Measurements from ENCODE around the gene MICAL2.

Gene MICAL2

DNA sequence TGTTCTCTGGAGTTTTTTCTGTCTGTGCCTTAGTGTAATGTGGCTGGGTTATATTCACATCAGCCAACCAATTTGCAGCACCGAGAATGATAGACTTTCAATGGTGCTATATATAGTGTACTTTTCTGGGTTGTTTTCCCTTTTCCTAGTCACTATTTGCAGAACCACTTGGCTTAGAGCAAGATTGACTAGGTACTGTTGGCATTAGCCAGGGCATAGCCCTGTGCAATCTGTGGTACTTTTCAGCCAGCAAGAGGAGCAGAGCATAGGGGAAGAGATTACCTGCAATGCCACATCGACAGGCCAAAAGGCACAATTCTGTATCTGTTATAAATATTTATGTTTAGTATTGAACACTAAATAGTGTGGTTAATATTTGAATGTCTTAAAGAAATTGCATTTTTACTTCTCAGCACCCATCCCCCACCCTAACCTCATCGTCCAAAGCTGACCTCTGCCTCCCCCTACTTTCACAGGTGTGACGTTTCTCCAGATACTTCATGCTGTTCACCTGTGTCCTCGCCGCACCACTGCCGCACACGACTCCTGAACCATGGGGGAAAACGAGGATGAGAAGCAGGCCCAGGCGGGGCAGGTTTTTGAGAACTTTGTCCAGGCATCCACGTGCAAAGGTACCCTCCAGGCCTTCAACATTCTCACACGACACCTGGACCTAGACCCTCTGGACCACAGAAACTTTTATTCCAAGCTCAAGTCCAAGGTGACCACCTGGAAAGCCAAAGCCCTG, 51.4 kb downstream of the MICAL2 start:
- Mint-ChIP-seq H3K4me3 (no peak overlapping the region), H3K27ac (peak overlapping the region; percentile 90), H3K36me3 (ENCODE audit: low read depth) (peaks cover 47% of the 10 kb centered on the region), H3K27me3 (no peaks in the 10 kb centered on the region), H3K9me3 (no peaks in the 10 kb centered on the region), H3K4me1 (ENCODE audit: low read depth) (peaks cover 60% of the 10 kb centered on the region)
- intact Hi-C loops (cut with micrococcal nuclease) = no loop called here

DNA sequence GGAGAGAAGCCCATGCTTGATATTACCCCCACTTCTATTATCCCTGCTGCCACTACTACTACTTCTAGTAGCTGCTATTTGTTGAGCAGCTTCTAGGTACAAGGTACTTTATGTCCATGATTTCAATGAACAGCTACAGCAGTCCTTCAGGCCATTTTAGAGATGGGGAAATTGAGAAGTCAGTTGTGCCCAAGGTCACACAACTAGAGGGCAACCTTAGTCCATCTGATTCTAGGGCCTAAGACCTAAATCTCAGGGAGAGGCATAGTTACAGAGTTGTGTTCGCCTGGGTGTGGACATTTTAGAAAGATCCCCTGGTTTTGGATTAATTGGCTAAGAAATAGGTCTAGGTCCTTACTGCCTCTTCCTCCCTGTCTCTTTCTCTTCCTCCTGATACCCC, 52.3 kb downstream of the MICAL2 start:
- Mint-ChIP-seq H3K4me1 (ENCODE audit: low read depth) (peaks cover 59% of the 10 kb centered on the region), H3K9me3 (no peaks in the 10 kb centered on the region), H3K4me3 (no peak overlapping the region), H3K27ac (no peak overlapping the region), H3K36me3 (ENCODE audit: low read depth) (peaks cover 47% of the 10 kb centered on the region), H3K27me3 (no peaks in the 10 kb centered on the region)
- intact Hi-C loops (cut with micrococcal nuclease) = no loop called here

GRCh38 chr11:12163181-12163941, 53.0 kb downstream of the MICAL2 start:
- peaks cover 57% of the 10 kb centered on the region for H3K4me1 Mint-ChIP-seq (ENCODE audit: low read depth)
- H3K9me3 Mint-ChIP-seq = no peaks in the 10 kb centered on the region
- H3K27ac Mint-ChIP-seq = no peak overlapping the region
- intact Hi-C loops (cut with micrococcal nuclease) = no loop called here
- peaks cover 54% of the 10 kb centered on the region for H3K36me3 Mint-ChIP-seq (ENCODE audit: low read depth)
- no peak overlapping the region for H3K4me3 Mint-ChIP-seq
- H3K27me3 Mint-ChIP-seq = no peaks in the 10 kb centered on the region

DNA sequence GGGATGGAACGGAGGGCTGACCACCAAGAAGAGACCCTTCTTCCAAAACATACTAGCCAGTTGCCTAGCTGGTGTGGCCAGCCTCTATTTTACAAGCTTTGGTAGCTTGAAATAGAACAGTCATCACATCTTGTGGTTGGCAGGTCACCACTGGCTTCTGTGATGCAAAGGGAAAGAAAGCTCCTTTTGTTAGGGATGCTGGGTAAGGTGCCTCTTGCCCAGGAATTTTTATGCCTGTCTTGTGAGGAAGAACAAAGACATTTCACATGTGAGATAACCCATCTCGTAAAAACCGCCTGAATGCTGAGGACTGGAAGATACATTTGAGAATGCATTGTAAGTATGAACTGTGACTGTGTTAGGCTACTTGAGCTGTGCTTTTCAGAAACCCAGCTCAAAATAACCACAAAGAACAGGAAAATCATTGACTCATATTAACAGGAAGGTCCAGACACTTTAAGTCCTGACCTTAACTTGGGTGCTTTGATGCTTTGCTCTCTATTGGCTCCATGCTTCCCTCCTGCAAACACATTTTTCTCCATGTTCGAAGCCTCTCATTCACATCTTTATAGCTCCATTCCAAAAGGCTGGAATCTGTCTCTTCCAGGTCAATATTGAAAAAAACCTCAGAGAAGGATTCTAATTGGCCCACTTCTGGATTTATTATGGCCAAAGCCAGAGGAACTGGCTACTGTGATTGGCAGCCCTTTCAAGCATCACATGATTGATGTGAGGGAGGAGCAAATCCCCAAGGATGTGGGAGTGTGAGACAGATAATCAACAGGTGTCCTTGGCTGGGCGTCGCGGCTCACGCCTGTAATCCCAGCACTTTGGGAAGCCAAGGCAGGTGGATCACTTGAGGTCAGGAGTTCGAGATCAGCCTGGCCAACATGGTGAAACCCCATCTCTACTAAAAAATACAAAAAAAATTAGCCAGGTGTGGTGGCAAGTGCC, 53.9 kb downstream of the MICAL2 start:
- H3K4me3 Mint-ChIP-seq = no peak overlapping the region
- peaks cover 49% of the 10 kb centered on the region for H3K4me1 Mint-ChIP-seq (ENCODE audit: low read depth)
- H3K36me3 Mint-ChIP-seq (ENCODE audit: low read depth) = peaks cover 57% of the 10 kb centered on the region

DNA sequence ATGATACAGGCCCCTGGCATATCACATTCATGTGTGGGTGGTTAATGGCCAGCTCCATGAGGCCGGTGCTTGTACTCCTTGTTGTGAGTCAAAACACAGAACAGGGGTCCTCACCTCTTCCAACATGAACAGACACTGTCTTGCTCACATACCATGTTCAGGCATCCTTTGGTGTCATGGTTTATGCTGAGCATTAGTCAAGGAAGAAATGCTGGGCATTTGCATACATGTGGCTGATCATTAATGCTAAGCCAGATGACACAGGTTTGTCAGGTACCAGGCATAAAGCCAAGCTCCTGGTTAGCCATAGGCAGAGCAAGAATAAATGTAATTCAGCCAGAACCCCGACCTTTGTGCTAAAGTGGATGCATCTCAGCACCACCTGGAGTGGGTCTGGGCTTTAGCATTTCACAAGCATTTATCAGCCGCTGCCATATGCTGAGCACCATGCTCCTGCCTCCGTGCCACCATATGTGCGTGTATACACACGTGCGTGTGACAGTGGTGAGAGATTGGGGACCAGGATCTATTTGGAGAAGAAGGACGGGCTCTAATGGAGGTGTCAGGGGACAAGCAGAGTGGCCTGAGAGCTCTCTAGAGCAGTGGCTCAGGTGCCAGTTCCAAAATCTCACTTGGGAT, 55.0 kb downstream of the MICAL2 start:
- H3K27ac Mint-ChIP-seq = no peak overlapping the region
- H3K4me3 Mint-ChIP-seq = no peak overlapping the region
- peaks cover 39% of the 10 kb centered on the region for H3K4me1 Mint-ChIP-seq (ENCODE audit: low read depth)
- intact Hi-C loops (cut with micrococcal nuclease) = no loop called here
- H3K27me3 Mint-ChIP-seq = no peaks in the 10 kb centered on the region
- no peaks in the 10 kb centered on the region for H3K9me3 Mint-ChIP-seq
- H3K36me3 Mint-ChIP-seq (ENCODE audit: low read depth) = peaks cover 57% of the 10 kb centered on the region

More for the DNA sequence above, 53.9 kb downstream of the MICAL2 start:
- H3K27me3 Mint-ChIP-seq = no peaks in the 10 kb centered on the region
- no peak overlapping the region for H3K27ac Mint-ChIP-seq
- H3K9me3 Mint-ChIP-seq = no peaks in the 10 kb centered on the region
- intact Hi-C loops (cut with micrococcal nuclease) = no loop called here

DNA sequence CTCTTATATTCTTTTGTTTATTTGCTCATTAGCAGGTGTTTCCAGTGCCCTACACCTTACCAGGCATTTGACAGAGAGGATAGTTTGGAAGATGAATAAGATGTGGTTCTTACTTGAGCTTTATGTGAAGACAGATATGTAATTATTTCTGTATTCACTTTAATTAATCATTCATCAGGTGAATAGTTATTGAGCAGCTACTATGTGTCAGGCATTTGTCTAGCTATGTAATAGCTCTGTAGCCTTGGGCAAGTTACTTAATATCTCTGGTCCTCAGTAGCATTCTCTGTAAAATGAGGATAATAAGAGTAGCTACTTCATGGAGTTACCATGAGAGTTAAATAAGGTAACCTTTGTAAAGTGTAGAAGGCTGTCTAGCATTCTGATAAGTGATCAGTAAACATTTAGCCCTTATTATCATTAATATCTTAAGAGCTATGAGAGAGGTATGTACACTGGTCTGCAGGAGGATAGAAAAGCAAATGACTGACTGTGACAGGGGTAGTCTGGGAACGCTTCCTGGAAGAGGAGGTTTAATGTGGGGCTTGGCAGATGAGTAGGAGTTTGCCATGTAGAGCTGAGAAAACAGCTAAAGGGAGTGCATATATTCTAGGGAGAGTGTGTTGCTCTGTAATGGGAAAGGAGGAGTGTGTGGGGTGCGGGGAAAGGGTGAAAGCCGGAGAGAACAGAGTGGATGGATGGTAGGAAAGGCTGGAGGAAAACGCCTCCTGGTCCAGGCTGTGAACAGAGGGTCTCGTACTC, 56.1 kb downstream of the MICAL2 start:
- intact Hi-C loops (cut with micrococcal nuclease) = no loop called here
- Mint-ChIP-seq H3K27ac (peak overlapping the region; percentile 3), H3K27me3 (no peaks in the 10 kb centered on the region), H3K36me3 (ENCODE audit: low read depth) (peaks cover 57% of the 10 kb centered on the region), H3K9me3 (no peaks in the 10 kb centered on the region), H3K4me1 (ENCODE audit: low read depth) (peaks cover 40% of the 10 kb centered on the region), H3K4me3 (no peak overlapping the region)

- no peak overlapping the region for H3K4me3 Mint-ChIP-seq
- peaks cover 51% of the 10 kb centered on the region for H3K36me3 Mint-ChIP-seq (ENCODE audit: low read depth)
- peak overlapping the region; percentile 3 for H3K27ac Mint-ChIP-seq
- H3K9me3 Mint-ChIP-seq = no peaks in the 10 kb centered on the region
- H3K27me3 Mint-ChIP-seq = no peaks in the 10 kb centered on the region
- intact Hi-C loops (cut with micrococcal nuclease) = no loop called here
- peaks cover 44% of the 10 kb centered on the region for H3K4me1 Mint-ChIP-seq (ENCODE audit: low read depth)
These were observed 56.9 kb downstream of the MICAL2 start for GRCh38 chr11:12167061-12168000.

GRCh38 chr11:12168114-12168513, 57.7 kb downstream of the MICAL2 start:
- peaks cover 43% of the 10 kb centered on the region for H3K36me3 Mint-ChIP-seq (ENCODE audit: low read depth)
- intact Hi-C loops (cut with micrococcal nuclease) = no loop called here
- no peak overlapping the region for H3K4me3 Mint-ChIP-seq
- H3K4me1 Mint-ChIP-seq (ENCODE audit: low read depth) = peaks cover 44% of the 10 kb centered on the region
- H3K27ac Mint-ChIP-seq = no peak overlapping the region
- H3K27me3 Mint-ChIP-seq = no peaks in the 10 kb centered on the region
- H3K9me3 Mint-ChIP-seq = no peaks in the 10 kb centered on the region

- peaks cover 42% of the 10 kb centered on the region for H3K4me1 Mint-ChIP-seq (ENCODE audit: low read depth)
- no peaks in the 10 kb centered on the region for H3K27me3 Mint-ChIP-seq
- H3K9me3 Mint-ChIP-seq = no peaks in the 10 kb centered on the region
- H3K4me3 Mint-ChIP-seq = no peak overlapping the region
- intact Hi-C loops (cut with micrococcal nuclease) = no loop called here
- H3K36me3 Mint-ChIP-seq (ENCODE audit: low read depth) = peaks cover 26% of the 10 kb centered on the region
- no peak overlapping the region for H3K27ac Mint-ChIP-seq
These were observed 59.4 kb downstream of the MICAL2 start for GRCh38 chr11:12169822-12170221.

- peak overlapping the region; percentile 63 for H3K27ac Mint-ChIP-seq
- H3K27me3 Mint-ChIP-seq = no peaks in the 10 kb centered on the region
- no peak overlapping the region for H3K4me3 Mint-ChIP-seq
- intact Hi-C loops (cut with micrococcal nuclease) = no loop called here
- H3K9me3 Mint-ChIP-seq = no peaks in the 10 kb centered on the region
- H3K36me3 Mint-ChIP-seq (ENCODE audit: low read depth) = peaks cover 19% of the 10 kb centered on the region
- peaks cover 49% of the 10 kb centered on the region for H3K4me1 Mint-ChIP-seq (ENCODE audit: low read depth)
These were observed 60.1 kb downstream of the MICAL2 start for GRCh38 chr11:12170501-12170900.

DNA sequence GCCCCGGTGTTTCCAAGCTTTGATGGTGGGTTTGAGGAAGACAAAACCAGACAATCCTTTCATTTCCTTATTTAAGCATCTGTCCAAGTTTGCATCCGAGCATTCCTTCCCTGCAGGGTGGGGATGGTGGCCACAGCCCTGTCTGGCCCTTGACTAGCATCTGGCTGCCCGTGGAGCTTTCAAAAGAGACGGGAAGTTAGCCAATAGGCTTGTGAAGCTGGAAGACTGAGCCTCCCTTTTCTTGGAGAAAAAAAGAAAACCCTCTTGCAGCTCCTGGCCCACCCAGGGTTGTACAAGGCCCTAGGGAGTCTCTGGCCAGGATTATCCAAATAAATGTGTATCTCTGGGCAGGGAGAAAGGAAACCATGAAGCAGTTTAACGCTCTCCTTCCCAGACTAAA, 60.6 kb downstream of the MICAL2 start:
- Mint-ChIP-seq H3K36me3 (ENCODE audit: low read depth) (peaks cover 15% of the 10 kb centered on the region), H3K4me3 (no peak overlapping the region), H3K4me1 (ENCODE audit: low read depth) (peaks cover 54% of the 10 kb centered on the region), H3K9me3 (no peaks in the 10 kb centered on the region), H3K27ac (peak overlapping the region; percentile 63), H3K27me3 (no peaks in the 10 kb centered on the region)
- intact Hi-C loops (cut with micrococcal nuclease) = no loop called here

- H3K27me3 Mint-ChIP-seq = no peaks in the 10 kb centered on the region
- H3K4me3 Mint-ChIP-seq = no peak overlapping the region
- no peak overlapping the region for H3K27ac Mint-ChIP-seq
- peaks cover 54% of the 10 kb centered on the region for H3K4me1 Mint-ChIP-seq (ENCODE audit: low read depth)
- intact Hi-C loops (cut with micrococcal nuclease) = no loop called here
- H3K36me3 Mint-ChIP-seq (ENCODE audit: low read depth) = peaks cover 15% of the 10 kb centered on the region
- H3K9me3 Mint-ChIP-seq = no peaks in the 10 kb centered on the region
These were observed 61.5 kb downstream of the MICAL2 start for GRCh38 chr11:12171921-12172320.
